GM19397 (cell line): Measurements from ENCODE around the gene ADORA2B.
"Not testable (repeated sequence)": the region's sequence is repeated elsewhere in the genome, so short reads cannot be mapped to it uniquely, and the experiment has no call there.

Experiments
- ATAC-seq: cut with Tn5 transposase; IDR thresholded peaks from one replicate; pipeline ENCODE4 v1.9.1; 2021; ENCODE audit warnings: mild to moderate bottlenecking, moderate library complexity; ENCODE audit not compliant: unreplicated experiment

Gene ADORA2B

GRCh38 chr17:15921640-15922039 lies 23.3 kb upstream of the ADORA2B start:
- no peak for ATAC-seq

DNA sequence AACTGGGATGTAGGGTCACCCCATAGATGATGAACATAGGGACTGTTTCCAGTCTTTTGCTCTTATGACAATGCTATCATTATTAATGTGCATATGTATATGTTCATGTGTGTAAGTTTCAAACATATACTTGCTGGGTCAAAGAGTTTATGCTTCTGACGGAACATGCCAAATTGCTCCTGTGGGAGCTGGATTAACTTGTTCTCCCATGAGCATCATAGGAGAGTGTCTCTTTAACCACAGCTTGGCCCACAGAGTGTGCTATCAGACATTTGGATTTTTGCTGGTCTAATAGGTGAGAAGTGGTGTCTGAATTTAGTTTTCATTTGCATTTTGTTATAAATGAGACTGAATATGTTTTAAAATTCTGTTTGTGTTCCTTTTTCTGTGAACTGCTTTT lies 22.3 kb upstream of the ADORA2B start:
- ATAC-seq = no peak

- no peak for ATAC-seq
Observed at GRCh38 chr17:15926039-15926740, 18.7 kb upstream of the ADORA2B start.

DNA sequence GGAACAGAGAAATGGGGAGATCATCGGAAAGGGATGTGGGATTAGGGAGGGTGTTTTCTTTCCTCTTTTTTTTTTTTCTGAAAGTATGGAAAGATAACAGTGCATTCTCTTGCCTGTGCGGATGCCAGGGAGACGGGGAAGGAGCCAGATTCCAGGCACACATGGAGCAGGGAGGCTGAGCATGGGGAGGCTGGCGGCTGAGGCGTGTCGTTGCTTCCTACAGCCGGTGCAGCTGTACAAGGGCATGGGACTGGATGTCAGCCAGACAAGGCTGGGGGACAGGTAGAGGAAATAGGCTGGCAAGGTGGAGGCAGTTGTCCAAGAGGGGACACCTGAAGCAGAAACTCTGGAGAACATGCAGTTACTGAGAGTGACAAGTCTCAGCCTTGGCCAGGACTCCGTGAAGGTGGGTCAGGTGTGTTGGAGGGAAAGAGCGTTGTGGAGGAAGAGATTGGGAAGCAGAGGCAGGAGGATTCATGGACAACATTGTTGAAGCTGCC lies 16.6 kb upstream of the ADORA2B start:
- no peak for ATAC-seq

GRCh38 chr17:15929941-15930340 lies 15.0 kb upstream of the ADORA2B start:
- no peak for ATAC-seq

- no peak for ATAC-seq
Observed at GRCh38 chr17:15930426-15930825, 14.5 kb upstream of the ADORA2B start.

GRCh38 chr17:15931394-15931793 lies 13.5 kb upstream of the ADORA2B start:
- ATAC-seq = no peak

- no peak for ATAC-seq
Observed at GRCh38 chr17:15934866-15935265, 10.1 kb upstream of the ADORA2B start.

DNA sequence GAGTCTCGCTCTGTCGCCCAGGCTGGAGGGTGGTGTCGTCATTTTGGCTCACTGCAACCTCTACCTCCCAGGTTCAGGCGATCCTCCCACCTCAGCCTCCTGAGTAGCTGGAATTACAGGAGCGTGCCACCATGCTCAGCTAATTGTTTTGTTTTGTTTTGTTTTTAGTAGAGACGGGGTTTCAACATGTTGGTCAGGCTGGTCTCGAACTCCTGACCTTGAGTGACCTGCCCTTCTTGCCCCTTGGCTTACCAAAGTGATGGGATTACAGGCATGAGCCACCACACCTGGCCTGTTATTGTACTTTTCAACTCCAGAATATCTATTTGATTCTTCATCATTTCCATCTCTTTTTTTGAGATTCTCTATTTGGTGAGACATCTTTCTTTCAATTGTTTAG lies 9.0 kb upstream of the ADORA2B start:
- ATAC-seq = no peak

DNA sequence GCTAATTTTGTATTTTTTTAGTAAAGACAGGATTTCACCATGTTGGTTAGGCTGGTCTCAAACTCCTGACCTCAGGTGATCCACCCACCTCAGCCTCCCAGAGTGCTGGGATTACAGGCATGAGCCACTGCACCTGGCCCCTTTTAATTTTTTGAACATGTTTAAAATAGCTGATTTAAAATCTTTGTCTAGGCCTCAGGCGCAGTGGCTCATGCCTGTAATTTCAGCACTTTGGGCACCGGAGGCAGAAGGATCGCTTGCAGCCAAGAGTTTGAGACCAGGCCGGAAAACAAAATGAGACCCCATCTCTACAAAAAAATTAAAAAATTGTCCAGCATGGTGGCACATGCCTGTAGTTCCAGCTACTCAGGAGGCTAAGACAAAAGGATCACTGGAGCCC lies 8.4 kb upstream of the ADORA2B start:
- not testable (repeated sequence) for ATAC-seq

DNA sequence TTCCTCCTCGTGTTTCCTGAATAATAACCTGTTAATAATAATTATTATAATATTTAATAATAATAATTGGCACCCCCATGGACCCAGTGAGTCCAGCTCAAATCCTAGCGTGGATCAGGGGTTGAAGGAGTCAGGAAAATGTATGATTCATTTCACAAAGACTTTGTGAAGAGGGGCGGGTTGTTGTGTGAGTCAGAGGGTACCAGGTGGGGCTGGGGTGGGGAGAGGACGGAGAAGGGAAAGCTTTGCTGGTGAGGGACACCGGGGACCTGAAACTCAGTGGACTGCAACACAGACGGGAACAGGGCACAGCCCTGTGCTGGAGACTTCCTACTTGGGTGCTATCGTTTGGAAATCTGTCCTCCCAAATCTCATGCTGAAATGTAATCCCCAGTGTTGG lies 3.1 kb upstream of the ADORA2B start:
- no peak for ATAC-seq

GRCh38 chr17:15942207-15942833 lies 2.6 kb upstream of the ADORA2B start:
- no peak for ATAC-seq

GRCh38 chr17:15943971-15944758 lies 765 bp upstream of the ADORA2B start:
- peak; percentile 18 for ATAC-seq

DNA sequence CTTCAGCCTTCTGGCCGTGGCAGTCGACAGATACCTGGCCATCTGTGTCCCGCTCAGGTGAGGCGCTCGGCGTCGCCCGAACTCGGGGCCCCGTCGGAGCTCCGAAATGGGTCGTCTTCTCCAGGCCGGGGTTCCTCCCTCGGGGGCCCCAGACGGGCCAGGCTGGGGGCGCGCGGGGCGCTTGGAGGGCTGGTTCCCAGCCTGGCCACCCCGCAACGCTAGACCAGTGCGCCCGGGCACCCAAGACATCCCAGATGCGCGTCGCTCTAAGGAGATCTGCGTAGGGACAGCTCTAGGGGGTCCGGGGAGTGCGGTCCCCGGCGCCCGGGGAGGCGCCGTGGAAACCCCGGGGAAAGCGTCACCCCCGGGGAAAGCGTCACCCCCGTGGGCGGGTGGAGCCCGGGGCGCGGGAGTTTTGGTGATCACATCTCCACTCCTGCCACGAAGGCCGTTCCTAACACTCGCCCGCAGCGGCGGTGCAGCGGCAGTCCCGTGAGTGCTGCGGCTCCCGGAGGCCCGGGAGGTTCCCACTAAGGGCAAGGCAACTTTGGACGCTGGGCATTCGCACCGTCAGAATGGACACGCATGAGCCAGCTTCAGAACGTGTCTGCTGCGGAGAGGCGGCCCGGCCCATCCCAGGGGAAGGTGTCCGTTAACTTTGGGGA lies 729 bp downstream of the ADORA2B start:
- no peak for ATAC-seq

DNA sequence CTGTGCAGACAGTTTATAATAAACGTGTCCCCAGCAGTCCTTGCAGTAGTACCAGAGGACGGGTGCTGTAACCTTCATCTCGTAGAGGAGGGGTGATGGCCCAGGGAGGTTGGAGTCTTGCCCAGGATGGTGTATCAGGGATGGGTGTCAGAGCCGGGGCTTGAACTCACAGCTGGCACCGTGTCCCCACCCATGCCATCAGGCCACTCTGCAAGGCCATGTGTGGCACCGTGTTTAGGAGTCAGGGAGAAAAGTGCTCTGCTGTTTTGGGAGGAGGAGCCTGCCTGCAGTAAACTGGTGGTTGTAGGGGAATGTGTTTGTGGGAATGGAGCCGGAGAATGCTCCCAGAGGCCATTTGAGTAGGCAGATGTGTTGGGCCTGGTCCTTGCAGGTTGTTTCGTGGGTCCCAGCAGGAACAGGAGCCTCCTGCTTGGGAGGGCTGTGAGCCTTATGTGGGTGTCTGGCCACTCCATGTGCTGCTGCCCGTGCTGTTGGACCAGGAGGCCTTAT lies 1.7 kb downstream of the ADORA2B start:
- no peak for ATAC-seq

- no peak for ATAC-seq
Observed at GRCh38 chr17:15947271-15947670, 2.3 kb downstream of the ADORA2B start.

- ATAC-seq = no peak
Observed at GRCh38 chr17:15947976-15948752, 3.2 kb downstream of the ADORA2B start.

- no peak for ATAC-seq
Observed at GRCh38 chr17:15951368-15952047, 6.6 kb downstream of the ADORA2B start.

DNA sequence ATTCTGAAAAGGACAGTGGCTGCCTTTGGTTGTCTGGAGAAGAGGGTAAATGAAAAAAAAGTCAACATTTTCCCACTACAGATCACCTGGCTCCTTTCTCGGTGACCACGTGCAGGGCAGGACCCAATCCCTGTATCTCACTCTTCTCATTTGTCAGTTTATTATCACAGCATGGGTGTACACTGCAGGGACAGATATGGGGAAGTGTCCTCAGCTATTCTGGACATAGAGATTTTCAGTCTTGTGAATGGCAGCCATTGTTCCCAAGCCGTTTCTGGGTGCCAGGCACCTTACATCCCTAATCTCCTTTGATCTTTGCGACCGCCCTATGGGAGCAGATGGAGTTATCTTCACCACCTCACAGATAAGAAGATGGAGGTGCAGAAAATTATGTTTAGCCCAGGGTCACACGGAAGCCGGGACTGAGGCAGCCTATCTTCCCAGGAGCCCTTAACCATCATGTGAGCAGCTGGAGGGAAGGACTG lies 7.2 kb downstream of the ADORA2B start:
- ATAC-seq = no peak
